PC-3 (cell line): ENCODE results near the gene TAF5L. TPM values are rescaled to one million over a fixed set of nuclear protein-coding genes. Genes with fewer than 3 reads are reported as not detected.

Source experiments
- ATAC-seq: fragments of 200-7000 bp; cut with Tn5 transposase; 2 replicates; pipeline ENCODE4 v1.9.1; 2020; ENCODE audit warnings: mild to moderate bottlenecking, moderate library complexity
- BruUV-seq: library from RNA; stranded (reverse); fragments of 400-500 nt; replicated peaks from 2 replicates; lab custom pipeline; 2021; lab: Mats Ljungman, UMichigan
- CTCF ChIA-PET: fragments of 300-600 bp; sonication (Branson Sonifier 250); formaldehyde crosslinking; loops from one replicate; lab custom pipeline; 2022; ENCODE audit warnings: antibody characterized with exemption; lab: Charles Lee
- POLR2A ChIA-PET: fragments of 300-600 bp; sonication (Branson Sonifier 250); formaldehyde crosslinking; loops from one replicate; lab custom pipeline; 2022; ENCODE audit warnings: antibody characterized with exemption; ENCODE audit not compliant: unreplicated experiment; lab: Charles Lee
- DNase-seq: peaks from one replicate; pipeline ENCODE4 v3.0.0-alpha.2; 2015
- H2AFZ ChIP-seq: fragments of 300-600 bp; sonication (generic); 2 replicates; pipeline ENCODE4 v1.6.0; 2016; ENCODE audit warnings: antibody characterized with exemption, low read length
- H3F3A ChIP-seq: fragments of 300-600 bp; sonication (generic); one replicate; pipeline ENCODE4 v1.6.0; 2017; ENCODE audit warnings: antibody characterized with exemption, low read length, control low read depth, mild to moderate bottlenecking; ENCODE audit not compliant: unreplicated experiment
- H3K27ac ChIP-seq: fragments of 300-600 bp; sonication (generic); 2 replicates; pipeline ENCODE4 v1.5.1; 2016; ENCODE audit warnings: mild to moderate bottlenecking, low read length
- H3K27me3 ChIP-seq: fragments of 300-600 bp; sonication (generic); 2 replicates; pipeline ENCODE4 v1.6.1; 2016; ENCODE audit warnings: low read length, mixed read lengths
- H3K36me3 ChIP-seq: fragments of 300-600 bp; sonication (generic); 2 replicates; pipeline ENCODE4 v1.6.1; 2016; ENCODE audit warnings: low read depth, mixed run types, low read length, mixed read lengths
- H3K4me1 ChIP-seq: fragments of 300-600 bp; sonication (generic); 2 replicates; pipeline ENCODE4 v1.5.1; 2016; ENCODE audit warnings: low read length; ENCODE audit not compliant: insufficient read depth
- H3K4me2 ChIP-seq: fragments of 300-600 bp; sonication (generic); 2 replicates; pipeline ENCODE4 v1.6.0; 2016; ENCODE audit warnings: low read length
- H3K4me3 ChIP-seq: fragments of 300-600 bp; sonication (generic); 2 replicates; pipeline ENCODE4 v1.5.1; 2016; ENCODE audit warnings: mild to moderate bottlenecking, low read length, mixed read lengths
- H3K79me2 ChIP-seq: fragments of 300-600 bp; sonication (generic); 2 replicates; pipeline ENCODE4 v1.6.1; 2017; ENCODE audit warnings: low read length, mixed read lengths
- H3K9ac ChIP-seq: fragments of 300-600 bp; sonication (generic); 2 replicates; pipeline ENCODE4 v1.6.0; 2016; ENCODE audit warnings: mild to moderate bottlenecking, low read length
- H3K9me2 ChIP-seq: fragments of 300-600 bp; sonication (generic); replicated peaks from 2 replicates; pipeline ENCODE4 v1.6.1; 2016; ENCODE audit warnings: mixed run types, low read length, mixed read lengths
- H3K9me3 ChIP-seq: fragments of 300-600 bp; sonication (generic); 2 replicates; pipeline ENCODE4 v1.6.1; 2016; ENCODE audit warnings: low read length, mixed read lengths
- H4K20me1 ChIP-seq: fragments of 300-600 bp; sonication (generic); 2 replicates; pipeline ENCODE4 v1.6.1; 2016; ENCODE audit warnings: low read length, mixed read lengths
- CTCF ChIP-seq: fragments of 300-600 bp; sonication (generic); conservative IDR thresholded peaks from 2 replicates; pipeline ENCODE4 v1.5.1; 2017; ENCODE audit warnings: antibody characterized with exemption, low read depth, mild to moderate bottlenecking, low read length
- EZH2 ChIP-seq: fragments of 300-600 bp; sonication (generic); IDR thresholded peaks from one replicate; pipeline ENCODE4 v1.6.1; 2017; ENCODE audit warnings: antibody characterized with exemption, mild to moderate bottlenecking, low read length; ENCODE audit not compliant: unreplicated experiment
- EZH2phosphoT487 ChIP-seq: fragments of 300-600 bp; sonication (generic); IDR thresholded peaks from 2 replicates; pipeline ENCODE4 v1.6.1; 2018; ENCODE audit warnings: mild to moderate bottlenecking, antibody characterized with exemption, low read length, borderline replicate concordance
- intact Hi-C: fragments of 100-400 bp; cut with micrococcal nuclease; formaldehyde crosslinking; loops from 2 replicates; pipeline ENCODE4 v1.9.0; 2023
- total RNA-seq: library from RNA; depleted of rRNA; stranded (reverse); fragments of >200 nt; gene quantifications from 2 replicates; pipeline ENCODE4 v1.2.3, GENCODE V29; 2014

The TAF5L gene
- total RNA-seq, 1 experiment from 2014 or later: 24.2 TPM

- TF ChIP-seq CTCF (no peak), EZH2 (no peak), EZH2phosphoT487 (no peak)
- Histone ChIP-seq H3K36me3 (peaks cover 17% of the 10 kb centered on the region), H3K79me2 (peaks cover 5% of the 10 kb centered on the region), H3K4me2 (no peak overlapping the region), H3K4me1 (no peaks in the 10 kb centered on the region), H3K27me3 (no peaks in the 10 kb centered on the region), H3K9me2 (no peaks in the 10 kb centered on the region), H4K20me1 (peaks cover 6% of the 10 kb centered on the region; the same call in 1 of the 2 replicates), H3K9ac (no peak overlapping the region), H3K27ac (no peak overlapping the region), H3K4me3 (no peak overlapping the region), H3K9me3 (no peaks in the 10 kb centered on the region), H3F3A (no peaks in the 10 kb centered on the region), H2AFZ (no peak overlapping the region)
- ChIA-PET POLR2A (no interaction called here), CTCF (no interaction called here)
- ATAC-seq (no peak), DNase-seq (no peak)
- no TSS peak for BruUV-seq
- intact Hi-C loops: no loop called here
These were observed 31.5 kb downstream of the TAF5L start for GRCh38 chr1:229594227-229595008.

GRCh38 chr1:229593800-229594199 lies 32.1 kb downstream of the TAF5L start:
- CTCF ChIA-PET: no interaction called here
- H3K9me2 ChIP-seq: no peaks in the 10 kb centered on the region
- no peak overlapping the region for H3K4me3 ChIP-seq
- no peaks in the 10 kb centered on the region for H3F3A ChIP-seq
- H3K9ac ChIP-seq: no peak overlapping the region
- intact Hi-C loops: no loop called here
- H3K36me3 ChIP-seq: peaks cover 15% of the 10 kb centered on the region
- DNase-seq: no peak
- H3K4me2 ChIP-seq: no peak overlapping the region
- no TSS peak for BruUV-seq
- 0 out of 2 replicates have a peak, but pooled peaks cover 5% of the 10 kb centered on the region for H4K20me1 ChIP-seq
- H2AFZ ChIP-seq: no peak overlapping the region
- no peaks in the 10 kb centered on the region for H3K9me3 ChIP-seq
- POLR2A ChIA-PET: no interaction called here
- no peak for TF ChIP-seq EZH2
- TF ChIP-seq EZH2phosphoT487: no peak
- no peak for TF ChIP-seq CTCF
- H3K27me3 ChIP-seq: no peaks in the 10 kb centered on the region
- no peaks in the 10 kb centered on the region for H3K4me1 ChIP-seq
- H3K79me2 ChIP-seq: peaks cover 3% of the 10 kb centered on the region; the same call in 1 of the 2 replicates
- no peak for ATAC-seq
- no peak overlapping the region for H3K27ac ChIP-seq

GRCh38 chr1:229590119-229590518 lies 35.8 kb downstream of the TAF5L start:
- no TSS peak for BruUV-seq
- intact Hi-C loops: no loop called here
- H3K4me2 ChIP-seq: no peak overlapping the region
- H3K9me2 ChIP-seq: no peaks in the 10 kb centered on the region
- peaks cover 11% of the 10 kb centered on the region for H3K36me3 ChIP-seq
- DNase-seq (no peak), ATAC-seq (no peak)
- H3K27ac ChIP-seq: no peak overlapping the region
- H3K4me1 ChIP-seq: no peaks in the 10 kb centered on the region
- H3F3A ChIP-seq: no peaks in the 10 kb centered on the region
- H3K9ac ChIP-seq: no peak overlapping the region
- no peaks in the 10 kb centered on the region for H4K20me1 ChIP-seq
- H2AFZ ChIP-seq: no peak overlapping the region
- CTCF ChIA-PET: no interaction called here
- POLR2A ChIA-PET: no interaction called here
- H3K27me3 ChIP-seq: no peaks in the 10 kb centered on the region
- no peaks in the 10 kb centered on the region for H3K9me3 ChIP-seq
- H3K4me3 ChIP-seq: no peak overlapping the region
- H3K79me2 ChIP-seq: no peaks in the 10 kb centered on the region
- TF ChIP-seq EZH2 (no peak), CTCF (no peak), EZH2phosphoT487 (no peak)
